ENCODE measurements around the gene MTPN. TPM values are rescaled to one million over a fixed set of nuclear protein-coding genes. Genes with fewer than 3 reads are reported as not detected.

Gene MTPN
- total and polyA plus RNA-seq, 10 of the 15 experiments (the other 5 are each of a cell fraction or from before 2014, with no cell fraction given) = 38.7 to 146 (median 85.4) TPM

DNA sequence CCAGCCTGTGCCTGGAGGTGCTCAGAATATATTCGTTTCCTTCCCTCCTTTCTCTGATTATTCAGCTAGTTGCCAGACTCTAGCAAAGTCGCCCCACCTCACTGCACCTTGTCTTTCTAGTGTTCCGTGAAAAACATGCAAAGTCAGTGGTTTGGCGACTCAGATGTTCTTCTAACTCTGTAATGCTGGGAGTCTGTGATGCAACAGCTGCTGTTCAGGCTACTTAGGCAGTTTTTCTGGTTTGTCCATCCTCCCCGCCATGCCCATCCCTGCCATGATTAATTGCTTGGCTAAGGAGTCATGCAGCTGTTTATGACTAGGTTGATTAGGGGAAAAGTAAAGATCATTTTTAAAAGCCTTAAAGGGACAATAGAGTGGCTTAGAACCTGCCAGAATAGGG, 99.4 kb downstream of the MTPN start:
- 12% methylated on average over 5 of the region's 5 CpGs for WGBS (ENCODE audit: insufficient coverage, insufficient replicate concordance, low lambda C conversion rate, missing lambda C conversion rate)
- Histone ChIP-seq H3K27ac (ENCODE audit: control insufficient read depth, insufficient read depth) (no peak overlapping the region), H3K9ac (ENCODE audit: control insufficient read depth, insufficient read depth, low read length) (no peak overlapping the region), H3K4me1 (ENCODE audit: control insufficient read depth, insufficient read depth, low read length) (no peaks in the 10 kb centered on the region), H3K4me3 (no peak overlapping the region), H2AFZ (ENCODE audit: control insufficient read depth, low read depth, low read length) (no peak overlapping the region), H3K9me3 (replicated peaks; ENCODE audit: control insufficient read depth, insufficient read depth, low read length) (no peaks in the 10 kb centered on the region; the same call in 1 of the 3 replicates), H3K4me2 (ENCODE audit: control insufficient read depth, insufficient read depth) (no peak overlapping the region), H4K20me1 (ENCODE audit: control insufficient read depth, insufficient read depth) (no peaks in the 10 kb centered on the region), H3K36me3 (ENCODE audit: control insufficient read depth in 2 of 2, insufficient read depth in 2 of 2, low read length in 1 of 2) (no peaks in the 10 kb centered on the region), H3K27me3 (replicated peaks in 1 of 2; ENCODE audit: control insufficient read depth in 2 of 2, insufficient read depth in 2 of 2, low read length in 1 of 2) (peaks cover 0 to 3% of the 10 kb centered on the region in 2 experiments; a peak in 1 of 4 replicates), H3K79me2 (ENCODE audit: control insufficient read depth, insufficient read depth, low read length) (no peaks in the 10 kb centered on the region)
- TF ChIP-seq SP1 (IDR thresholded peaks at IDR 0.05; ENCODE audit: low read depth, low read length) (no peak), POU2F2 (IDR thresholded peaks at IDR 0.05; ENCODE audit: borderline replicate concordance, low read depth, low read length) (peak; percentile 91; the same call in 2 of the 3 replicates), RUNX3 (IDR thresholded peaks at IDR 0.05; ENCODE audit: low read length) (0 out of 2 replicates have a peak, but pooled peaks have one; percentile 14), CHD1 (IDR thresholded peaks at IDR 0.05; ENCODE audit: low read depth, low read length) (no peak), ZBED1 (IDR thresholded peaks at IDR 0.05; ENCODE audit: borderline replicate concordance) (no peak)
- ChIA-PET RAD21 (ENCODE audit: unreplicated experiment) (no interaction called here), POLR2A (no interaction called here), CTCF (interaction anchor here (1.0 kb wide), 1 partner anchor 9 kb away, joined by 3 read pairs; no protein-coding TSS in a partner anchor), SMC1A (ENCODE audit: uncharacterized antibody, unreplicated experiment) (interaction anchor here (0.9 kb wide), 1 partner anchor 14 kb away, joined by 3 read pairs; no protein-coding TSS in a partner anchor)
- DNase-seq (ENCODE audit: low read depth, low spot score) = peak; percentile 19
- ATAC-seq = peak; percentile 70
- no peak for FAIRE-seq
- in situ Hi-C loops (cut with MboI) (no loop called here), intact Hi-C loops (cut with micrococcal nuclease; ENCODE audit: unreplicated experiment) (no loop called here)
- BruUV-seq (replicated peaks) = no TSS peak

Small RNAs within 50 kb of the gene (small RNA-seq; reads per million reads assigned to genes)
- gene RNU6-223P = not detected

Other genes with a start within 250 kb of the MTPN start
- not detected in 2 replicates for gene SLC13A4, start 249.2 kb downstream of the MTPN start, total RNA-seq (2014; rRNA removed)
- not detected in 2 replicates for gene SLC13A4, start 249.2 kb downstream of the MTPN start, total RNA-seq (2014; rRNA removed; fragmentation: Illumina TruSeq; extraction: Trizol)
- gene SLC13A4, start 249.2 kb downstream of the MTPN start, total RNA-seq (2021) = not detected in 2 replicates
- not detected in 2 replicates for gene SLC13A4, start 249.2 kb downstream of the MTPN start, polyA plus RNA-seq (2011; rRNA removed)
- gene SLC13A4, start 249.2 kb downstream of the MTPN start, polyA plus RNA-seq (2014; fragmentation: Illumina TruSeq; extraction: Trizol) = not detected in 2 replicates
- under 1 TPM in 1 of 2 experiments, not detected in 1; 0.14 TPM for gene SLC13A4, start 249.2 kb downstream of the MTPN start, polyA plus RNA-seq (2014; fragmentation: Nextera tagmentation; extraction: Ambion mirVana)
- gene SLC13A4, start 249.2 kb downstream of the MTPN start, polyA plus RNA-seq (2014; rRNA removed) = not detected in 2 replicates
- under 1 TPM; 0.20 to 0.23 TPM for gene SLC13A4, start 249.2 kb downstream of the MTPN start, polyA plus RNA-seq (2016; fragmentation: Nextera tagmentation; extraction: Ambion mirVana)
- not detected in 2 replicates for gene FAM180A, start 228.5 kb downstream of the MTPN start, total RNA-seq (2014; rRNA removed)
- gene FAM180A, start 228.5 kb downstream of the MTPN start, total RNA-seq (2014; rRNA removed; fragmentation: Illumina TruSeq; extraction: Trizol) = not detected in 2 replicates
- gene FAM180A, start 228.5 kb downstream of the MTPN start, total RNA-seq (2021) = not detected in 2 replicates
- gene FAM180A, start 228.5 kb downstream of the MTPN start, polyA plus RNA-seq (2011; rRNA removed) = not detected in 2 replicates
- not detected in 2 replicates for gene FAM180A, start 228.5 kb downstream of the MTPN start, polyA plus RNA-seq (2014; fragmentation: Illumina TruSeq; extraction: Trizol)
- not detected for gene FAM180A, start 228.5 kb downstream of the MTPN start, polyA plus RNA-seq (2014; fragmentation: Nextera tagmentation; extraction: Ambion mirVana)
- gene FAM180A, start 228.5 kb downstream of the MTPN start, polyA plus RNA-seq (2014; rRNA removed) = not detected in 2 replicates
- gene FAM180A, start 228.5 kb downstream of the MTPN start, polyA plus RNA-seq (2016; fragmentation: Nextera tagmentation; extraction: Ambion mirVana) = not detected

Measured in GM12878 (cell line).